Raji (cell line): ENCODE measurements around the gene WDR59.
A peak's percentile ranks its signal among the peaks of the same experiment; 100 is the strongest.

ENCODE experiments used
- POLR2A ChIP-seq: IDR thresholded peaks from 2 replicates; pipeline ENCODE4 v1.6.1; 2011; ENCODE audit warnings: low read depth, low read length, control low read depth; ENCODE audit not compliant: insufficient read depth

Gene WDR59, protein sequence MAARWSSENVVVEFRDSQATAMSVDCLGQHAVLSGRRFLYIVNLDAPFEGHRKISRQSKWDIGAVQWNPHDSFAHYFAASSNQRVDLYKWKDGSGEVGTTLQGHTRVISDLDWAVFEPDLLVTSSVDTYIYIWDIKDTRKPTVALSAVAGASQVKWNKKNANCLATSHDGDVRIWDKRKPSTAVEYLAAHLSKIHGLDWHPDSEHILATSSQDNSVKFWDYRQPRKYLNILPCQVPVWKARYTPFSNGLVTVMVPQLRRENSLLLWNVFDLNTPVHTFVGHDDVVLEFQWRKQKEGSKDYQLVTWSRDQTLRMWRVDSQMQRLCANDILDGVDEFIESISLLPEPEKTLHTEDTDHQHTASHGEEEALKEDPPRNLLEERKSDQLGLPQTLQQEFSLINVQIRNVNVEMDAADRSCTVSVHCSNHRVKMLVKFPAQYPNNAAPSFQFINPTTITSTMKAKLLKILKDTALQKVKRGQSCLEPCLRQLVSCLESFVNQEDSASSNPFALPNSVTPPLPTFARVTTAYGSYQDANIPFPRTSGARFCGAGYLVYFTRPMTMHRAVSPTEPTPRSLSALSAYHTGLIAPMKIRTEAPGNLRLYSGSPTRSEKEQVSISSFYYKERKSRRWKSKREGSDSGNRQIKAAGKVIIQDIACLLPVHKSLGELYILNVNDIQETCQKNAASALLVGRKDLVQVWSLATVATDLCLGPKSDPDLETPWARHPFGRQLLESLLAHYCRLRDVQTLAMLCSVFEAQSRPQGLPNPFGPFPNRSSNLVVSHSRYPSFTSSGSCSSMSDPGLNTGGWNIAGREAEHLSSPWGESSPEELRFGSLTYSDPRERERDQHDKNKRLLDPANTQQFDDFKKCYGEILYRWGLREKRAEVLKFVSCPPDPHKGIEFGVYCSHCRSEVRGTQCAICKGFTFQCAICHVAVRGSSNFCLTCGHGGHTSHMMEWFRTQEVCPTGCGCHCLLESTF

DNA sequence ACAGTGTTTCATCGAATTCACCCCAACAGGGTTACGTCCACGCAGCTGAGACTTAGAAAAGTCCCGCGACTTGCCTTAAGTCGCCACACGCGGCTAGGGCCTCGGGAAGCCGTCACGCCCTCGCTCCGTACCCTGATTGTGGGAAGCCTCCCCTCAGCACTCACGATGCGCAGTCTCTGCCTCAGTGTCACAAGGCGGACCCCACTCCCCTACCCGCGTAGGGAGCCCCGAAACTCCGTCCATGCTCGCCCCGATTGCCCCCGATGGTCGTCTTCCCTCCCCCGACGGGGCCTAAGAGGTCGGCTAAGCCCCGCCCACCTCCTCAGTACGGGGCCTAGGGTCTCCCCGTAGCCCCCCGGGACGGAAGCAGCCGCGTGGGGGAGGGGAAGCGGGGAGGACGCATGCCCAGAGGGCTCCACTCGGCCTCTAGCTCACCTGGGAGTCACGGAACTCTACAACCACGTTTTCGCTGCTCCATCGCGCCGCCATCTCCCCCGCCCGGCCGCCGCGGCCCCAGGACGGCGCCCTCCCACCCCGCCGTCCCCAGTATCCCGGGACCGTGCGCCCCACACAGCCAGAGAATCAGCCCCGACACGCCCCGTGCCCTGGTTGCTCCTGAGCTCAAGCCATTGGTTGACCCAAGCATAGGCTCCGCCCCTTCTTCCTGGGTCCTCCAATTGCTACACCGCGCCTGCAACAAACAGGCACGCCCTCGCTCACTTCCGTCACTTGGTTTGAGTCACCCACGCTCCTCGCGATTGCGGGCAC lies at the start of gene WDR59:
Gene WDR59, minus strand, starts transcription at position 595 of the 768 bp plus-strand sequence. Its CDS starts 106 bp downstream, at position 489.
- TF ChIP-seq POLR2A, result peak; percentile 62

DNA sequence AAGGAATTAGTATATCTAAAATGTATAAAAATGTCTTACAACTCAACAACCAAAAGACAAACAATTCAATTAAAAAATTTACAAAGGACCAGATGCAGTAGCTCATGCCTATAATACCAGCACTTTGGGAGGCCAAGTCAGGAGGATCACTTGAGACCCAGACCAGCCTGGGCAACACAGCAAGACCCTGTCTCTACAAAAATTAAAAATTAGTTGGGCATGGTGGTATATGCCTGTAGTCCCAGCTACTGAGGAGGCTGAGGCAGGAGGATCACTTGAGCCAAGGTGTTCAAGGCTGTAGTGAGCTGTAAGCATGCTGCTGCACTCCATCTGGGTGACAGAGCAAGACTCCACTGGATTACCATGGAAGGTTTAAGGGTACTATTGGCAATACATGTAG lies 47.7 kb upstream of the WDR59 start:
- TF ChIP-seq POLR2A, result no peak

DNA sequence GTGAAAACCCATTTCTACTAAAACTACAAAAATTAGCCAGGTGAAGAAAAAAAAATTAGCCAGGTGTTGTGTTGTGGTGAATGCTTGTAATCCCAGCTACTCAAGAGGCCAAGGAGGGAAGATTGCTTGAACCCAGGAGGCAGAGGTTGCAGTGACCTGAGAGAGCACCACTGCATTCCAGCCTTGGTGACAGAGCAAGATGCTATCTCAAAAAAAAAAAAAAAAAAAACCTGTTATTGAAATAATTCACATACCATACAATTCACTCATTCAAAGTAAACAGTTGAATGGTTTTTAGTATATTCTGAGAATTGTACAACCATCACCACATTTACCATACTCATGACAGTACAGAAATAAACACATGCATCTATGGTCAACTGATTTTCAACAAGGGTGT lies 44.9 kb upstream of the WDR59 start:
- no peak for TF ChIP-seq POLR2A

DNA sequence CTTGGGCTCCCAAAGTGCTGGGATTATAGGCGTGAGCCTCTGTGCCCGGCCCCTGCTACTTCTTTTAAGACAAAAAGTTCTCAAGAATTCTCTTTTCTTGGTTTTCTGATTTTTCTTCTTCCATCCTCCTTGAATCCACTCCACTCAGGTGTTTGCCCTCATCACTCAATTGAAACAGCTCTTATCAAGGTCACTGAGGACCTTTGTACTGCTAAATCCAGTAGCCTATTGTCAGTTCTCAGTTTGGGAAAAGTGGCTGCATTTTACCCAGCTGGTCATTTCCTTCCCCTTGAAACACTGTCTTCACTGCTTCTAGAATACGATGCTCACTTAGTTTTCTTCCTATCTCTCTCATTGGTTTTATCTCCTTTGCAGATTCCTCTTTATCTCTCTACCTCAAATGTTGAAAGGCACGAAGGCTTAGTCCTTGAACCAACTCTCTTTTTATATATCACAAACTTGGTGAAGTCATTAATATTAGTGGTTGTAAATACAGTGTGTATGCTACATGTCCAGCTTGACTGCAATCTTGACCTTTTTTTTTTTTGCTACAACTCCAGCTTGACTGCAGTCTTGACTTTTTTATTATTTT lies 43.7 kb upstream of the WDR59 start:
- TF ChIP-seq POLR2A, result no peak

DNA sequence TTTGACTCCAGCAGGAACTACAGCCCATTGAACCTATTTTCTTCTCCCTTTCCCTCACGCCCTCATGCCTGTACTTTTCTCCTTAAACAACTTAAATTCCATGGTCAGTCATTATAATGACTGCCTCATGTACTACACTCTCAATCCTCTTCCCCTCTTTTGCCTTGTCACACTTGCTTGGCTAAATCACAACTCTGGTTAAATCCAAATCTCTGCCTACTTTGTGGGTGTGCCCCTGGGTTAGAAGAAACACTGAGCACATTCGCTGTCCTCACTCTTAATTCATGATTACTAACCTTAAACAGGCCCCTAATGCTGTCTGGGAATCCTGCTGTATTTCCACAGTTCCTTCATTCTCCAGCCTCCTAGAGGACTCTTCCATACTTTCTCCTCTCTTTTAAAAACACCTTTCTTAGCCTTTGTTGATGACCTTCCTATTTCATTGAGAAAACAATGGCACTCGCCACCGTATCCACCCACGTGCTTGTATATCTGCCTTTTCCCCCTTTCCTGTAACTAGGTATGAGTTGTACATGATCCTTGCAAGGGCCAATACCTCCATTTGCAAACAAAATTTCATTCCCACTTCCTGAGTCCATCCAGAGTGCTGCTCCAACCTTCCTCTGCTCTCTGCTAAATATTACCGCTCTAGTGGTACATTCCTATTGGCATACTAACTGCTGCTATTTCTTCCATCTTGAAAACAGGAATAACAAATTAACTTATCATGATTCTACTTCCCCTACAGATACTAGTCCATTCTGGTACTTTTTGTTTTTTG lies 42.8 kb upstream of the WDR59 start:
- no peak for TF ChIP-seq POLR2A

DNA sequence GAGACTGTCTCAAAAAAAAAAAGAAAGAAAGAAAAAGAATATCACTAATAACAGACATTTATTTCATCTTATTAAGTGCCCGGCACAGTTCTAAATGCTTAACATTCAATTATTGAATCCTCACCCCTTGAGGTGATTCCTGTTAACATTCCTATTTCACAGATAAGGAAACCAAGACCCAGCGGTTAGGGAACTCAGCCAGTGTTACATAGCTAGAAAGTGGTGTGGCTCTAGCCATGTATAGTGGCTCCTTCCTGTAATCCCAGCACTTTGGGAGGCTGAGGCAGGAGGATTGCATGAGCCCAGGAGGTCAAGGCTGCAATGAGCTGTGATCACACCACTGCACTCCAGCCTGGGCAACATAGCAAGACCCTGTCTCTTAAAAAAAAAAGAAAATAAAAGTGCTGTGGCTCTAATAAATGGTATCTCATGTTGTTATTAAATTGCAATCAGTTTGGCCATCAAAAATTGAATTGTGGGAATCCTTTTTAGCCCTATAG lies 42.0 kb upstream of the WDR59 start:
- TF ChIP-seq POLR2A, result no peak

DNA sequence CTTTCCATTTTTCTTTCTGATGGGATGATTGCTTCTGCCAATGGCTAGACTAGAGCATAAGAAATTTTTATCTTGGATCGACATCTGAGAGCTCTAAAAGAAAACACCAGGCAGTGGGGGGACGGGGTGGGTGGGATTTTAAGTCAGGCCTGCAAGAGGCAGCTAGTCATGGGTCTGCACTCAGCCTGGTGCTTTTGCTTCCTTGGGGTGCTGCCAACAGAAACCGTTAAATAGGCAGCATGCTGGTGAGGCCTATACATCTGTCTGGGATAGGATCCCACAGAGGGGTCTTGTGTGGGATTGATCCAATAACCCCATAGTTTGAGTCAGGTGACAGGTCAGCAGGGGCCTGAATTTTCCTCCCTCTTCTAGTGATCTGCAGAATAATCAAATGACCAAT lies 40.8 kb upstream of the WDR59 start:
- no peak for TF ChIP-seq POLR2A

DNA sequence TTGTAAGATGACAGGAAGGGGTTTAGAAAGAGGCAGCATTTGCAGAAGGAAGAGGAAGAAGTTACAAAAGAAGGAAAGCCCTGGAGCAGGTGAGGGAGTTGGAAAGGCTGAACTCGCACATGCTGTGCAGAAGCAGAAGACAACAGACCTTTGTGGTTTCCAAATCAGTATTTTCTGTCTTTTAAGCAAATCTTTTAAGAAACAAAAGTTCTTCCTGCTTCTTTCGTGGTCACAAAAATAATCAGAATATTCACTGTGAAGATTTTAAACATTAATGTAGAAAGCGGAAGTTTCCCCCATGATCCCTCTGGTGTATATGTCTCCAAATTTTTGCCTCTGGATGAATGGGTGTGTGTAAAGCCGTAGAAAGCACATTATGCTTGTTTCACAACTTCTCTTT lies 39.7 kb upstream of the WDR59 start:
- TF ChIP-seq POLR2A, result no peak

DNA sequence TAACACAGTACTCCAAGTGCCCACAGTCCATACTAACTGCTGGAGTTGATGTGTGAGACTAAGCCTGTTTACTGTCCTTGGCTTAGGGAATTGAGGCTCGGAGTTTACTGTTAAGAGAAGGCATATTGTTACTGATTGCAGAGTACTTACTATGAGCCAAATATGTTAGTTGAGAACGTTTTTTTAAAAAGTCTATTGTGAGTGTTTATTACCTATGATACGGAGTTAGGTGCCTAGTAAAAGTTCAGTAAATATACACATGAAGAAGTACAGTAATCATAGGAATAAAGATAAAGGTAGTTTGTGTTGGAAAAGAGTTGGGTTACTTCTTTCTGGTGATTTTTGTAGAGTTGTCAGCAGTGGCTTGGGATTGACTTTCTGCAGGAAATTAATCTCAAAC lies 39.3 kb upstream of the WDR59 start:
- no peak for TF ChIP-seq POLR2A

DNA sequence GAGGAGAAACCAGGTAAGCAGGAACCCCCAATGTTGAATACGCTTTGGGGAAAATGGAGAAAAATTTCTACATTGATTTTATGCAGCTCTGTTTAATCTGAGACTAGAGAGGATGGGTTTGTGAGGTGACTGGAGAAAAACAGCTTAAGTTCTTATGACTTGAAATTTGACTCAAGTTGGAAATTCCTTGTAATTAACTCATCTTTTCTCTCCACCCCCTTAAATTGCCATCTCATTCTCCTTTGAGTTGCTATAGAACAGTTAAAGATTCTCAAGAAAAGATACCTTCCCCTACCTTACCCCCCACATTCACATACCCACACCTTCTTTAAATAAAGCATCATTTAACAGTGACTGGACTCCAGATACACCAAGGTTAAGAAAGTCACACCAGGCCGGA lies 38.1 kb upstream of the WDR59 start:
- no peak for TF ChIP-seq POLR2A

DNA sequence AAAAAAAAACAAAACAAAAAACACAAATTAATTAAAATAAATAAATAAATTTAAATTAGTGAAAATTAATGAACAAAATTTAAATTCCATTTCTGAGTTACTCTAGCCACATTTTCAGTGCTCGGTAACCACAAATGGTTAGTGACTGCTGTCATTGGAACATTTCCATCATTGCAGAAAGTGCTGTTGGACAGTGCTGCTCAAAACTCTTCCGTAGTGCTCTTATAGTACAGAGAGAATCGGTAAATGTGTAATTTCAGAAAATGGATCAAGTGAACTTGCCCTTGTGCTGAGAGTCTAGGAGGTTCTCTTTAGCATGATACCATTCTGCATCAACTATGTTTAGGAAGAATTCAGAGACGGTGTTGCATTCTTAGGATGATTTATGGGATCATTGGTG lies 37.6 kb upstream of the WDR59 start:
- TF ChIP-seq POLR2A, result no peak

DNA sequence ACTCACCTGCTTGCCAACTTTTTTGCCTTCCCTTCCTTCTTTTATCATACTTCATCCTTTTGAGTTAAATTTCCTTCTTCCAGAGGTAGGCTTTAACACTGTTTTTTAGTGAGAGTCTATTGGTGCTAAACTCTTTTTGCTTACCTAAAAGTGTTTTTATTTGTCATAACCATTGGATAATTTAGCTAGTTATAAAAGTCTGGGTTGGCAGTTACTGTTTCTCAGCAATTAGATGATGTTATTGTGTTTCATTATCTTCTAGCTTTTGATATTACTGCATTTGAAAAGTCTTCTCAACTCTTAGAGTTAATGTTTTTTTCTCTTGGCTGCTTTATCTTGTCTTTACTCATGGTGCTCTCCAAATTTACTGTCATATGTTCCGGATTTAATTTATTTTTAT lies 36.5 kb upstream of the WDR59 start:
- no peak for TF ChIP-seq POLR2A

DNA sequence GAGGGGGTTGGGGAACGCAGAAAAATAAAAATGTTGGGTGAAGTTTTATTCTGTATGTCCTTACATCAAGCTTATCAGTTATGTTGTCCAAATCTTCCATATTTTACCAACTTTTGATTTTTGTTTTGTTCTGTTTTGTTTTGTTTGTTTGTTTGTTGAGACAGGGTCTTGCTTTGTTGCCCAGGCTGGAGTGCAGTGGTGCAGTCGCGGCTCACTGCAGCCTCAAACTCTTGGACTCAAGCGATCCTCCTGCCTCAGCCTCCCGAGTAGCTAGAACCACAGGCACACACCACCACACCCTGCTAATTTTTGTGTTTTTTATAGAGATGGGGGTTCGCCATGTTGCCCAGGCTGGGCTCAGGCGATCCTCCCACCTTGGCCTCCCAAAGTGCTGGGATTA lies 34.7 kb upstream of the WDR59 start:
- no peak for TF ChIP-seq POLR2A

DNA sequence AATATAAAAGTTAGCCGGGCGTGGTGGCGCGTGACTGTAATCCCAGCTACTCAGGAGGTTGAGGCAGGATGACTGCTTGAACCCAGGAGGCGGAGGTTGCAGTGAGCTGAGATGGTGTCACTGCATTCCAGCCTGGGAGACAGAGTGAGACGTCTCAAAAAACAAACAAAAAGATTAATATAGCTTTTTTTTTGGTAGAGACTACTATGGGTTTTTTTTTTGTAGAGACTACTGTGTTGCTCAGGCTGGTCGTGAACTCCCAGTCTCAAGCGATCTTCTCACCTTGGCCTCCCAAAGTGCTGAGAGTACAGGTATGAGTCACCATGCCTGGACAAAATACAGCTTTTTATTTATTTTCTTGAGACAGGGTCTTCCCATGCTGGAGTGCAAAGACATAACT lies 34.1 kb upstream of the WDR59 start:
- TF ChIP-seq POLR2A, result no peak
